T-helper 22 cell (primary cell): ENCODE data around the gene CIC.
A peak's percentile ranks its signal among the peaks of the same experiment; 100 is the strongest.
"Not testable (repeated sequence)": the region's sequence is repeated elsewhere in the genome, so short reads cannot be mapped to it uniquely, and the experiment has no call there.

Experiments
- DNase-seq: peaks from one replicate; pipeline ENCODE4 v3.0.0-alpha.2; 2020; ENCODE audit warnings: low read depth

CIC gene

DNA sequence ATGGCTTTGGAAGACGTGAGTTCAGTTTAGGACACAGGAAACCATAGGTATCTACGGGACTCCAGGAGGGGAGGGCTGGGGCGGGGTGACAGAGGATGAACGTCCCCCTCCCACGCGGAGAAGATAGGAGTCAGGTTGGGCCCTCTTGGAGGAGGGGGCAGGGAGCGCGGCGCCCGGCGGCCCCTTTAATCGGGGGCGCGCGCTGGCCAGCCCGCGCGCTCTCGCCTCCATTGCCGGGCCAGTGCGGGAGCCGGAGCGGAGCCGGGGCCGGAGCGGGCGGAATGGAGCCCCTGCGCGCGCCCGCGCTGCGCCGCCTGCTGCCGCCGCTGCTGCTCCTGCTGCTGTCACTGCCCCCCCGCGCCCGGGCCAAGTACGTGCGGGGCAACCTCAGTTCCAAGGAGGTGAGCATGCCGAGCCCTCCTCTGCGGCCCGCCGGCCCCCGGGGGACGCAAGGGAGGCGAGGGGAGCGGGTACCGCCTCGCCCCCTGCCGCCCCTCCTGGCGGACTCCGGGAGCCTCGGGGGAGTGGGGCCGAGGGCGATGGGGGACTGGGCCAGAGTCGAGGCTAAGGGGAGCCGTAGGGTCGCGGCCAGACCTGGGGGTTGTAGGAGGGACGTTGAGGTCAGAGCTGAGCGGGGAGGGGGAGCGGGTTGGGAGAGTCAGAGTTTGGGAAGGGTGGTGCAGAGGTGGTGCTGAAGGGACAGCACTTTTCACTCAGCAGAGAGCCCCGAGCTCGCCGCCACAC lies 44.2 kb downstream of the CIC start, which contains the start of gene TMEM145:
TSS of gene TMEM145 (plus strand) at position 214 of the 744 bp plus-strand sequence. CDS start at position 282, 68 bp downstream.
- DNase-seq, result no peak

DNA sequence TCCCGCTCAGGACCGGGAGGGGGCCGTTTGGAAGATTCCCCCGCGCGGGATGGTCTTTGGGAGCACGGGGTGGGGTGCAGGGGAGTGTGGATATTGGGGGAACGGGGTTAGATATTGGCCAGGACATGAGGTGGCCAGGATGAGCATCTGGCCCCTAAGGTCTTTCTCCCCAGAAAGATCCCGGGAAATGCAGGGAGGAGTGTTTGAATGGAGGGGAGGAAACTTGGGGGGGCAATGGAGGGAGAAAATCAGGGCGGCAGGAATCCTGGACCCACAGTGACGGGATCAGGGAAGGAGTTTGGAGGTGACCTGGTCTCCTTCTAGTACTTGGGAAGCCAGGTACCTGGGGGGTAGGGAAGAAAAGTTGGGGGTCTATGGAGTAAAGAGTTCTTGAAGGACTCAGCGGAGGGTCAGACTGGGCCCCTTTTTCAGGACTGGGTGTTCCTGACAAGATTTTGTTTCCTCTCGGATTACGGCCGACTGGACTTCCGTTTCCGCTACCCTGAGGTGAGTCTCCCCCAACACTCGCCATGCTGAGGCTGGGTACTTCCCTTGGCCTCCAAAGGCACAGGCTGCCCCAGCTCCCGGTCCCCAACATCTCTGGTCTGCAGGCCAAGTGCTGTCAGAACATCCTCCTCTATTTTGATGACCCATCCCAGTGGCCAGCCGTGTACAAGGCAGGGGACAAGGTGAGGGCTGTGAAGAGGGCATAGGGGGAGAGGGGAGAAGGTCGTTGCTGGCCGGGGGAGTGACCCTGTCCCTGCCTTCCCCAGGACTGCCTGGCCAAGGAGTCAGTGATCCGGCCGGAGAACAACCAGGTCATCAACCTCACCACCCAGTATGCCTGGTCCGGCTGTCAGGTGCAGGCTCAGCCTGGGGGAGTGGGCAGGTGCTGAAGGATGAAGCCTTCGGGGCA lies 45.0 kb downstream of the CIC start:
- DNase-seq, result no peak

DNA sequence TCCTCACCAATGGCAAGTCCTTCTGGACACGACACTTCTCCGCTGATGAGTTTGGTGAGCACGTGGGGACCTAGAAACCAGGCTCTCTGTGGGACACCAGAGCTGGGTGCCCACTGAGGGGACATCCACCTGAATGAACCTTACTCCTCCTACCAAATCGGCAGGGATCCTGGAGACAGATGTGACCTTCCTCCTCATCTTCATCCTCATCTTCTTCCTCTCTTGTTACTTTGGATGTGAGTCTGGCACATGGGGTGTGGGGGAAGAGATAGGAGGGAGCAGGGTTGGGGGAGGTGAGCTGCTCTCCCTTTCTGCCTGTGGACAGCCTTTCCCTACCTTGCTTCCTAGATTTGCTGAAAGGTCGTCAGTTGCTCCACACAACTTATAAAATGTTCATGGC lies 46.0 kb downstream of the CIC start:
- no peak for DNase-seq

DNA sequence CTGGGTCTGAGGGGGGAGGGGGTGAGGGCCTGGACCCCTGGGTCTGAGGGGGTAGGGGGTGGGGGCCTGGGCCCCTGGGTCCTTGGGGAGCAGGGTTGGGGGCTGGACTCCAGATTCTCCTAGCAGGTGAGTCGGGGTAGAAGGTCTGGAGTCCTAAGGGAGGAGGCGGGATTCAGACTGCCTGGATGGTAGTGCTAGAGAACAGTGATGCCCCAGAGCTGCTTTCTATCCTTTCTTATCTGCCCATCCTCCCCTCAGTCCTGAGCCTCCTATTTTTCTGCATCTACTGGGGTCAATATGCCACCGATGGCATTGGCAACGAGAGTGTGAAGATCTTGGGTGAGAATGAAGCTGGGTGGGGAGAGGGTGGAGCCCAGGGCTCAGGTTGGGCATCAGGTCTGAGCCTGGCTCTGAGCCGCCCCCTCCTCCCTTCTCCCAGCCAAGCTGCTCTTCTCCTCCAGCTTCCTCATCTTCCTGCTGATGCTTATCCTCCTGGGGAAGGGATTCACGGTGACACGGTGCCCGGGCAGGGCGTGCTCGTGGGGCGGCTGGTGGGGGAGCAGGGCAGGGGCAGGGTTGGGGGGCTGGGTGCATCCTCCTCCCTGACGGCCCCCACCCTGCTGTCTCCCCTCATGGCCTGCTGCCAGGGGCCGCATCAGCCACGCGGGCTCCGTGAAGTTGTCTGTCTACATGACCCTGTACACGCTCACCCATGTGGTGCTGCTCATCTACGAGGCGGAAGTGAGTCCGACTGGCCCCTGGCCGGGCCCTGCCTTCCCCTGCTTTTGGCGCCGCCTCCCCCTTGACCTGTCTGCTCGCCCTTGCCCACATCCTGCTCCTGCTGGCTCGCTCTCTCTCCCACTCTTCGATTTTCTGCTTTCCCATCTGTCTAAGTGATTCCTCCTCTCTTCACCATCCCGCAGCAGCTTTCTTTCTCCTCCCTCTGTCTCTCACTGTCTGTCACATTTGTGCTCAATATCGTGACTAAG lies 47.5 kb downstream of the CIC start:
- no peak for DNase-seq

DNA sequence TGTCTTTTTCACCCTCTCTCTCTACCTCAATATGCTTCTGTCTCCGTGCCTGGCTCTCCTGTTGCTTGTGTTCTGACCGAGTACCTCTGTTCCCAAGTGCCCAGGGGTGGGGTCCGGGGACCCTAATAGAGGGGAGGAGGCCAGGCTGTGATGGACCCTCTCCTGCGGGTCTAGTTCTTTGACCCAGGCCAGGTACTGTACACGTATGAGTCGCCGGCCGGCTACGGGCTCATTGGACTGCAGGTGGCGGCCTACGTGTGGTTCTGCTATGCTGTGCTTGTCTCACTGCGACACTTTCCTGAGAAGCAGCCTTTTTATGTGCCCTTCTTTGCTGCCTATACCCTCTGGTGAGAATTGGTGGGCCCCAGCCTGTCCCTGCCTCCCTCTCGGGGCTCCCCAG lies 48.5 kb downstream of the CIC start:
- no peak for DNase-seq

DNA sequence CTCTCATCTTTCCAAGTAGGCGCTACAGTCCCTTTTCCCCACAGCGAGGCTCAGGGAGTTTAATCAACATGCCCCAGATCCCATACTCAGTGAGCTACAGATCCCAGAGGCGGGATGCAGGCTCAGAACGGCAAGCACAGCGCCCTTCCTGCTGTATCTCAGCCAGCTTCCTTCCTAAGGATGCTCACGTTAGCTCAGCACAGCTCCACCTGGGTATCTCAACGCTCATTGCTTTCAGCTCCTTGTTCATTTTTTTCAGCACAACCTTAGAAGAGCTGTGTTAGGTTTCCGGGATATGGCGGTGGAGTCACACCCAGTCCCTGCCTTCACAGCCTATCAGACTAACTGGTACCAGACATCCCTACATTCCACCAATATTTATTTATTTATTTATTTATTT lies 53.3 kb downstream of the CIC start:
- no peak for DNase-seq

DNA sequence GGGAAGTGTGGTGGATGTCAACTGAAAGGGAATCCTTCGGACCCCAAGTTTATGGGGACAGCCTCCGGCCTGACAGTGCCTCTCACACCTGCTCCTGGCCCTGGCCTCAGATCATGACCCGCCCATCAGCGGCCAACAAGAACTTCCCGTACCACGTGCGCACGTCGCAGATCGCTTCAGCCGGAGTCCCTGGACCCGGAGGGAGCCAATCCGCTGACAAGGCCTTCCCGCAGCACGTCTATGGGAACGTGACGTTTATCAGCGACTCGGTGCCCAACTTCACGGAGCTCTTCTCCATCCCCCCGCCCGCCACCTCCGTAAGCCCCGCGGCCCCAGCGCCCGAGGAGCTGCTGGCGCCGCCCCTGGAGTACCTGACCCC lies 54.4 kb downstream of the CIC start:
- no peak for DNase-seq

DNA sequence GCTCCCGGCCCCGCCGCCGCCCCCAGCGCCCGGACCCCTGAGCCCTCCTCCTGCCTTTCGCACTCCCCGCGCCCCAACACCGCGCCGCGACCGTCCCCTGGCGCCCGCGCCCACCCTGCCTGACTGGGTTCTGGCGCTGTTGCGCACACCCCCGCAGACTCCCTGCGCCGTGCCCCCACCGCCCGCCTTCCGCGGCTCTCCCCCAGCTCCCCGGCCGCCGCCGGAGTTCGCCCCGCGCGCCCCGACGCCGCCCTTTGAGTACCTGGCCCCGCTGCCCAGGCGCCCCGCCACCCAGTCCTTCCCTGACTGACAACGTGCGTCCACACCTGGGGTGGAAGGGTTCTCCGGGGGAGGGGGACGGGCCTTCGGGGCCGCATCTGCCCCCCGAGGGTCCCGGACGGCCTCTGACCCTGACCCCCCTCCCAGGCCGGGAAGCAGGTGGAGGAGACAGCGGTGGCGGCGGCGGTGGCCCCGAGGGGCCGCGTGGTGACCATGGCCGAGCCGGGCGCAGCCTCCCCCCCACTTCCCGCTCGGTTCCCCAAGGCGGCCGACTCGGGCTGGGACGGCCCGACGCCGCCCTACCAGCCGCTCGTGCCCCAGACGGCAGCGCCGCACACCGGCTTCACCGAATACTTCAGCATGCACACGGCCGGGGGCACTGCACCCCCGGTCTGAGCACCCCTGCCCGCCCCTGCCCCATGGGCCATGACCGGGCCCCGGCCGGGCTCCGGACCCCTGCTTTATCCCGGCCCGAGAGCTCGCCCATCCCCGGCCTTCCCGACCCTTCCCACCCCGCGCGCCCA lies 55.0 kb downstream of the CIC start:
- no peak for DNase-seq

DNA sequence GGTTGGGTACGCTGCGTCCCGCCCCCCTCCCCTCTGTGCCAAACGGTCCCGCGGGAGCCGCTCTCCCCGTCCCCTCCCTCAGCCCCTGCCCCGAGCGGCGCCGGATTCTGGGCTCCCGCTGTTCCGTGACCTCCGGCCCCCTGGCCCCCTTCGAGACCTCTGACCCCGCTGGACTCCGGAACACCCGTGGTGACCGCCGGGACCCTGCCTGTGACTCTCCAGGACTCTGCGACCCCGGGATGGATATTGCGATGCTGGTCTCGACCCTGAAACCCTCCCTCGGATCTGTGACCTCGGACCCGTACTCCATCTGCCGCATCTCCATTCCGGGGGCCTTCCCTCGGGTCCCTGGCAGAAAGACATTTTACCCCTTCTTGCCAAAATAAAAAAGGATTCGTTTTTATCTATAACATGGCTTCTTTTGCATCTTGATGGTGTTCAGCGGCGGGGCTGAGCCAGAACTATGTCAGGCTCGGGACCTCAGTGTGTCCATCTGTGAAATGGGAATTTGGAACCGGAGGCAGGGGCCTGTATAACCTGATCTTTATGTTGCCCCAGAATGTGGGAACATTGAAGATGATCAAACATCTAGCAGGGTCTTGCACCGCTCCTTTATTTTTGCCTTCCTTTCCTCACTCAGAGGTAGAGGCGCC lies 55.7 kb downstream of the CIC start:
- DNase-seq, result no peak

DNA sequence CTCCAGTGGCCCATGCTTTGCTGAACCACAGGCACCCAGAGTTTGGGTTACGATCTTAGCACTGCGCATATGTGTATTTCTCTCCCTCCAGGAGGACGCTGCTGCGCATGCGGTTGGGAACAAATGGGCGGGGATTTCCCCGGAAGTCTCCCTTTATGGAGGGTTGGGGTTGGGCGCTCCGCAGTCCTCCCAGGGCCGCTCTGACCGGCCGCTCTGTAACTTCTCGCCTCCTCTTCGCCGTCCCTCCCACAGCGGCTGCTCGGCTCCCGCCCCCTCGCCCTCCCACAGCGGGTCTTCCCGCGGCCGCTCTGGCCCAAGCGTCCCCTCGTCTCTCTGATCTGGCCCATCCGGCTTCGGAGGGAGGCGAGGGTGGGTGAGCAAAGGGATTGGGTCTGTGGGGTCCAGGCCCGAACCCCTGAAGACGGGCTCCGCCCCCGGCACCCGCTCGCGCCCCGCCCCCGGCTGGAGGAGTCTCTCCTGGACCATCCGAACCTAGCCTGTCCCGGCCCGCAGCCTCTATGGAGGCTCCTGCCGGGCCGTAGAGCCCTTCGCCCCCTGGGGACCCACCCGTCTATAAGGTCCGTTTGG lies 56.4 kb downstream of the CIC start, which contains the start of gene MEGF8:
TSS of gene MEGF8 (plus strand) at position 328 of the 588 bp plus-strand sequence. CDS start 609 bp downstream, outside the sequence.
- peak; percentile 94 for DNase-seq

DNA sequence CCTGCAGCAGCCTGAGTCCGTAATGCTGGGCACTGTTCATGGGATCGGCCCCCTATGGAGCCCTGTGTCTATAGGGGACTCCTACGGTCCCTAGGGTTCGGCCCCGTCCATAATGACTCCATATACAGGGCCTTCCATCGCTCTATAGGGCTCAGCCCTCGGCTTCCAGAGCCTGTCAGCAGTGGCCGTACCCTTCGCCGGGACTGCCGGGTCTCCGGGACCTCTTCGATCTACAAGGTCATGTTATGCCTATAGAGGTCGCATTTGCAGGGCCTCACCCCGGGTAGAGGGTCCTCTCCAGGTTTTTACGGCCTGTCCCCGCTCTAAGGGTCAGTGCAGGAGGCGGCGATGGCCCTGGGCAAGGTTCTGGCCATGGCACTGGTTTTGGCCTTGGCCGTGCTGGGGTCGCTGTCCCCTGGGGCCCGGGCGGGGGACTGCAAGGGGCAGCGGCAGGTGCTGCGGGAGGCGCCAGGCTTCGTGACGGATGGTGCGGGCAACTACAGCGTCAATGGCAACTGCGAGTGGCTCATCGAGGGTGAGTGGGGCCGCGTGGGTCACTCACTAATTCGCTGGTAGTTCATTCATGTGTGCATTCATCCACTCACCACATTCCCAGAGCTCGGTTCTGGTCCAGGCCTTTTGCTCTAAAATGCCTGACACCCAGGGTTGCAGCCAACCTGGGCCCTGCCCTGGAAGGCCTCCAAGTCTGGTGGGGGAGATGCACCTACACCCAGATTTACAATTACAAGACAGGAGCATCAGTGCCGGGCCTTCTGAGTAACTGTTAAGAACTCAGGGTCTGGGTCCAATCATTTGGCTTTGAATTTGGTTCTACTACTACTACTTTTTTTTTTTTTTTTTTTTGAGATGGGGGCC lies 57.1 kb downstream of the CIC start:
- no peak for DNase-seq

DNA sequence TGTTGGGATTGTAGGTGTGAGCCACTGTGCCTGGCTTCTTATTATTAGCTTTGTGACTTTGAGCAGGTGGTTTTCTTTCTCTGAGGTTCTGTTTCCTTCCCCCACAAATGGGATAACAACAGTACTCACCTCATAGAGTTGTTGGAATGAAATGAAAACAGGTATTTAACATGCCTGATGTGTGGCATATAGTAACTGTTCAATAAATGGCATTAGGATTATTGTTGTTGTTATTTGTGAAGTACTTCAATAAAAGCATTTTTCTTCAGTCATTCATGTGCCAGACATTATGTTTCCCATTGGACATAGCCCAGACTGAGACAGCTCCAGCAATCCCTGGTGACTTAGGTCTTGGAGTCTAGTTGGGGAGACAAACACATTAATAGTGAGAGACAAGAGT lies 57.9 kb downstream of the CIC start:
- DNase-seq, result no peak

DNA sequence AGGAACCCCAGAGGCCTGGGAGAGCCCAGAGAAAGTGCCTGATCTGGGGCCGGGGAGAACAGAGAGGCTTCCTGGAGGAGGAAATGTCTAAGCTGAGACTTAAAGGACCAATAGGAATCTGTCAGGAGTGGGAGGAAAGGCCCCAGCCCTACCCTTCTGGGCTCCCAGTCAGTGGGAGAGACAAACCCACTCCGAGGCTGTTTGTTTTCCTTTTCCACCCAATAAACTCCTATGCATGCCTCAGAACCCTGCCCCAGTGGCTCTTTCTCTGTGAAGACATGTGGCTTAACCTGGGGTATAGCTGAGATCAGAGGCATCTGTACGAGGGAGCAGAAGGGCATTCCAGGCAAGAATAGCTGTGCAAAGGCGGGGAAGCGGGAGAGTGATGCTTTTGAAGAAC lies 58.3 kb downstream of the CIC start:
- no peak for DNase-seq

DNA sequence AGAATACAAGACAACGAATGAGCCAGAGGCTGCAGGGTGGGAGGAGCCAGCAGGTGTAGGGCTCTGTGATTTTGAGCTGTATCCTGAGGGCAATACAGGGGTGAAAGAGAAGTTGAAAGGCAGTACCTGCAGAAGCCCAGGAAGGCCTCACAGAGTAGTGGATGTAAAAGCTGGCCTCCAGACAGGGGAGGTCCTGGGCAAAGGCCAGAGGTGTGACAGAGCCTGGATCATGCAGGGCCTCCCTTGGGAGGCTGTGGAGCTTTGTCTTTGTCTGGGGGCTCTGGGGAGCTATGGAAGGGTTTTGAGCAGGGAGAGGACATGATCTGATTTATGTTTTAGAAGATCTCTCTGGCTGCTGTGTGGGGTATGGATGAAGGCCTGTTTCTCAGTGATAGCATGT lies 59.1 kb downstream of the CIC start:
- DNase-seq, result no peak

DNA sequence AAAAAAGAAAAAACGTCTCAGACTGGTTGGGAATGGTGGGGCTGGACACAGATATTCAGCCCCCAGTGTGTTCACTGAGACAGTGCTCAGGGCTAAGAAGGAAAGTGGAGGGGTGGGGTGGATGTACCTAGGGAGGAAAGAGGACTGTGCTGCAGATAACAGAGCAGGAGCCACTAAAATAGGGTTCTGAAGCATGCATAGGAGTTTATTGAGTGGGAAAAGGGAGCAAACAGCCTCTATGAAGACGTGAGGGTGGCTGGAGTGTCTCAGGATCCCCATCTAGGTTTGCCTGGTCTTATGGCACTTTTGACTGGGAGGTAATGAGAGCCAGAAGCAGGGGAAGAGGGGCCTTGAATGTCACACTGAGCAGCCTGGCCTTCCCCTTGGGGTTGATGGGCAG lies 59.8 kb downstream of the CIC start:
- DNase-seq, result no peak

DNA sequence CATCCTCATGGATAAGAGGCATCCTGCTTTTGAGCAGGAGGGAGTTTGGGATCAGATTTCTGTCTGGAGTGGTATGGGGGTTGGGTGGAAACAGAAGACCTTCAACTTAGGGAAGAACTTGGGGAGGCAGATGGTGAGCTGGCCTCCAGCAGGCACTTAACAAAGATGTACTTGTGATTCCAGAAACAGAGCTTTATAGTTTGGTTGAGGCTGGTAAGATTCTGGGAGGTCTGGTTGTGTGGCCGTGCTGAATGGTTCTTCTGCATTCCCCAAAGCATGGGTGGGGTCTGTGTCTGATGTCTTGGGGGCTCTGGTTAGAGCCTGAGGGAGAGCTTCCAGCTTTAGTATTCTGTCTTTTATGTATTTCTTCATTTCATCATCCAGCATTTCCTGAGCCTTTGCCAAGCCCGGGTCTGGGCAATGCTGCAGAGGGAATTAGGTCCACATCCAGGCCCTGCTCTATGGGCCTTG lies 61.2 kb downstream of the CIC start:
- no peak for DNase-seq

DNA sequence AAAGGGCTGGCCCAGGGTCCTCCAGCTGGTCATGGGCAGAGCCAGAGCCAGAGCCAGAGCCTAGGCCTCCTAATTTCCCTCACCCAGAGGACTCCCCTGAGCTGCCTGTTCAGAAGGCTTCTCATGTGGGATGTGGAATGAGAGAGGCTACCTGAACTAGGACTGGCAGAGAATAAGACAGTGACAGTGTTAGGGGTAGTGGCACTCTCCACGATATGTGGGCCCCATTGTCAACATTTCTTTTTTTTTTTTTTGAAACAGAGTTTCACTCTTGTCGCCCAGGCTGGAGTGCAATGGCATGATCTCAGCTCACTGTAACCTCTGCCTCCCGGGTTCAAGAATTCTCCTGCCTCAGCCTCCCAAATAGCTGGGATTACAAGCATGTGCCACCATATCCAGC lies 62.3 kb downstream of the CIC start:
- not testable (repeated sequence) for DNase-seq

DNA sequence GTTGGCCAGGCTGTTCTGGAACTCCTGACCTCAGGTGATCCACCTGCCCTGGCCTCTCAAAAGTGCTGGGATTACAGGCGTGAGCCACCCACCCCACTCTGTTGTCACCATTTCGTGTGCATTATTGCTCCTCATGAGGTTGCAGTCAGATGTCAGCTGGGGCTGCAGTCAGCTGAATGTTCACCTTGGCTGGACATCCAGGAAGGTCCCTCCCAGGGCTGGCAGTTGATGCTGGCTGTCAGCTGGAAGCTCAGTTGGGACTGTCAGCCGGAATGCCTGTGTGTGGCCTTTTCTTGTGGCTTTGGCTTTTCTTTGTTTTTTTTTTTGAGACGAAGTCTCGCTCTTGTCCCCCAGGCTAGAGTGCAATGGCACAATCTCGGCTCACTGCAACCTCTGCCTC lies 63.0 kb downstream of the CIC start:
- no peak for DNase-seq

DNA sequence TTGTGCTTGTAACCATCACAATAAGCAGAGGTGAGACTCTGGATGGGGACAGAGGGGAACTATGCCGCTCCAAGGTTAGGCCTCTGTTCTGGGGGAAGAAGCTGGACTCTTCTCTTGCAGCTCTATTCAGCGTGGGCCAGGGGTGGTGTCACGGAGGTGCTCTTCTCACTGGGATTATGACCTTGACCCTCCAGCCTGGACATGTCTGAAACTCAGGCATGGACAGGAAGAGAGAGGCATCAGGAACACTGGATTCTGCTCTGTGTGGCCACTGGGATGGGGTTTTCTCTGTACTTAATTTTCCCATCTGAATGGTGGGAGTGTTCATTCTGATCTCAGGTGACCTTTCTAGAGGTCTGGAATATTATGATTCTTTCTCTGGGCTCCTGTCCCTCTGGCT lies 64.0 kb downstream of the CIC start:
- no peak for DNase-seq
